C1 segment of cervical spinal cord (tissue), 14 donors: ENCODE measurements around the gene NR2E3.
"Not testable (repeated sequence)": the region's sequence is repeated elsewhere in the genome, so short reads cannot be mapped to it uniquely, and the experiment has no call there.

Experiments
- DNase-seq, 14 donors: peaks; one replicate each; lab custom pipeline; 2025; lab: John Stamatoyannopoulos, UW

The NR2E3 gene

DNA sequence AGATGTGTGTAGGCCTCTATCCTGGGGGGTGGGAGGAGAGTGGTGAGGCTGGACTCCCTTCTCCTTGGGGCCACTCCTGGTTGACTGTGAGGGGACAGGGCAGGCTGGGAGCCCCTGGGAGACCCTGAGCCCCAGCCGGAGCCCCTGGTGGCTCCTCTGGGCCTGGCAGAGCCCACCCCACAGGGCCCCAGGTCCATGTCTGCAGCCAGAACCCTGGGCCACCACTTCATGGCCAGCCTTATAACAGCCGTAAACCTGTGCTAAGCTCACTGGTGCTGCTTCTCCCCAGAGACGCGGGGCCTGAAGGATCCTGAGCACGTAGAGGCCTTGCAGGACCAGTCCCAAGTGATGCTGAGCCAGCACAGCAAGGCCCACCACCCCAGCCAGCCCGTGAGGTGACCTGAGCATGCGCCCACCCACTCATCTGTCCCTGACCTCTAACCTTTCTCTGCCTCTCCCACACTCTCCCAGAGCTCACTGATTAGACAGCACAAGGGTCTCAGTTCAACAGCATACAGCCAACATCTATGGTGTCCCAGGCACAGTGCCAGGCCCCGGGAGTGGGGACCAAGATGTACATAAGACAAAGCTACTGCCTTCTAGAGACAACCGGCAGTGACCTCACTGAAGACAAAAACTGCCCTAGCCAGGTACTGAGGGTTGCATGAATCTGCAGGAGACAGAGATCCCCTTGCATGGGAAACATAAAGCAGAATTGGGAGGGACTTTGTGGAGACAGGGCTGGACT lies 3.5 kb downstream of the NR2E3 start:
- DNase-seq = no peak

- no peak for DNase-seq
Observed at GRCh38 chr15:71815301-71815700, 4.9 kb downstream of the NR2E3 start.

DNA sequence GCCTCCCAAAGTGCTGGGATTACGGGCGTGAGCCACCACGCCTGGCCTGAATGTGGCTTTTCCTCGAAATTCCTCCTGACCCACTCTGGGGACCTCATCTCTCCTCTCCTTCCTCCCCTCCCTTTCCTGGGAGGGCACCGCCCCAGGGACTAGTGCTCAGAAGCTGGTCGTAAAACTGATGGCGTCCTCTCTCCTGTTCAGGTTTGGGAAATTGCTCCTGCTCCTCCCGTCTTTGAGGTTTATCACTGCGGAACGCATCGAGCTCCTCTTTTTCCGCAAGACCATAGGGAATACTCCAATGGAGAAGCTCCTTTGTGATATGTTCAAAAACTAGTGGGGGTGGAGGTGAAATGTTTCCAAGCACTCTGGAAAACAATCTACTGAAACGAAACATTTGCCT lies 7.0 kb downstream of the NR2E3 start:
- DNase-seq = no peak

- DNase-seq = no peak
Observed at GRCh38 chr15:71820127-71820526, 9.8 kb downstream of the NR2E3 start.

GRCh38 chr15:71821547-71822129 lies 11.3 kb downstream of the NR2E3 start:
- DNase-seq = no peak

DNA sequence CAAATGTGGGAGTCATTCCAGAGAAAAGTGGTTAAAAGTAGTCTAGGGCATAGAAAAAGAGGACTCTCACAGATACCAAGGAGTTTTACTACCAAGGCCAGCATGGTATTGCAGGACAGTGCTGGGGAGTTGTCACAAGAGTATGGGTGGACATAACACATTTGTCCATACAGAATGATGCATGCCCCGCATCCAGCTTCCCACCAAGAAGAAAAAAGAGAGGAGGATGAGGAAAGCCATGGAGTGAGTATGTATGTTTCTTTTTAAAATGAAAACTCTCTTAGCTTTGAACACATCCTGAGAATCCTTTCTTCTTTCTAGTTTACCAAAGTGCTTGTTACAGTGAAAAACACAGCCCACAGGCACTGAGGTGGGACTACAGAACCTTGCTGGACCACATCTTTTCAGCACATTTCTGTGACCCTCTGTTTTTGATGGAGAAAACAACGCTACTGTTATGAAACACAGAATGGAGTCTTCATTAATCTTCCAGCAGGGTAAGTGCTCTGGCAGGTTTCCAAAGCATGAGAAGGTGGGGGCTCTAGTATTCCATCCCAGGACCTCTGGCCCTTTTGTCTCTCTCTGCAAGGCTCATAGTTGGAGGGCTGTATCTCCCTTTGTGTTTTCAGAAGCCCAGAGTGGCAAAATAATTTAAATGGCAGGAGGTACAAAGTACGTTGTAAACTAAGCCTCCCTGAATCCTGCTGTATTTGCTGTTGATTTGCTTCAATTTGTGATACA lies 12.7 kb downstream of the NR2E3 start:
- DNase-seq = no peak

DNA sequence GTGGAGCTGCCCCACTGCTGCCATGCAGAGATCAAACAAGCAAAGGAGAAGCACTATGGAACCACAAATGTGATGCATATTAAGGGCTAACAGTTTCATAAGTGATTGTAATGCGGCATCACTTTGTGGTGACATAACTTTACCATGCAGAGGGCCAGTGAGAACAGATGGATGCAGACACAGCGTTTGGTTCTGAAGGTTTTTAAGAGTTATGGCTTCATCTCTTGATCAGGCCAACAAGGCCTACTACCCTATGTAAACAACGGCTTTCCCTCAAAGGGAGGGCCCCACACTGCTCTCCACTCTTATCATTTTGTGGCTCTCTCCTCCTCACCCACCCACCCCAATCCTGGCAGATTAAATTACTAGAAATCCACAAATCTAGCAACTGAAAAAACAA lies 13.4 kb downstream of the NR2E3 start:
- no peak for DNase-seq

DNA sequence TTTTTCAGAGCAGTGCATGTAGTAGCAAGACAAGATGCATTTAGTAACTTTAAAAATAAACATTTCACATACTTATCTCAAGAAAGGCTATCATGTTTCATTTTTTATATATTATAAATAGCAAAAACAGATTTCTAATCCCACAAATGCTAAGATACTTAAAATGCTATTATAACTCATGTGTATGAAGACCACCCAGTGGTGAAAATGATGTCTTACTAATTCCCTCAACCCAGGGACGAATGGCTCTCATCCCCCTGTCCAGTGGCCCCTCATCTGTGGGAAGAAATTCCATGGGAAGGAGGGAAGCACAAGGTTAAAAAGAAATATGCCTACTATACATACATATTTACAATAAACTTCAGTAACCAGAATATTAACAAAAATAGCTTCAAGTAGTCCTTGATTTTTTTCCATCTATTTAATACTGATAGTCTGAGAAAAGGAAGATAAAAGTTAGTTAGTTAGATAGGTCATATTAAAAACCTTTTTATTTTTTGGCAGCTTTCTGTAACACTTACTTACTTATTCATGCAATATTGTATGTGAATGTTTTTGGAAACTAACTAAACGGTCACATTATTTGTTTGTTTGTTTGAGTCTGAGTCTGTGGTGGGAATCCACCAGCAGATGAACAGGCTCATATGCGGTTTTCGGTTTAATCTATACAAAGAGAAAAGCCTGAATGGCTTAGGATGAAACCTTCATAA lies 14.8 kb downstream of the NR2E3 start:
- DNase-seq = no peak

DNA sequence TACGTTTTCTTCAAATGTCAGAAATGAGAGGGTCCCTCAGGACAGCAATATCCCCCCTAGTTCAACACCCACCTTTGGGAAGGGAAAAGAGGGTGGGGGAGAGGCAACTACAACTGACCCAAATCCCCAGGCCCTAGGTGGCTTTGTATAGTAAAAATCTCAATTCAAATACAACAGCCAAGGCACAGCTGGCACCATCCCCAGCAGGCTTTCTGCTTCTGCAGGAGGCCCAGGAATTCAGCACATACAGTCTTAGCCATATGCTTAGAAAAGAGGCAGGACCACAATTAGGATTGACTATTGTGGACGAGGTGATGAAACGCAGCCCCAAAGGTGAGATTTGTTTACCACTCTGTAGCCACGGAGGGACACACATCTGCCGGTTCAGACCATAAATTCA lies 15.8 kb downstream of the NR2E3 start:
- no peak for DNase-seq

- DNase-seq = no peak
Observed at GRCh38 chr15:71830981-71831380, 20.6 kb downstream of the NR2E3 start.

DNA sequence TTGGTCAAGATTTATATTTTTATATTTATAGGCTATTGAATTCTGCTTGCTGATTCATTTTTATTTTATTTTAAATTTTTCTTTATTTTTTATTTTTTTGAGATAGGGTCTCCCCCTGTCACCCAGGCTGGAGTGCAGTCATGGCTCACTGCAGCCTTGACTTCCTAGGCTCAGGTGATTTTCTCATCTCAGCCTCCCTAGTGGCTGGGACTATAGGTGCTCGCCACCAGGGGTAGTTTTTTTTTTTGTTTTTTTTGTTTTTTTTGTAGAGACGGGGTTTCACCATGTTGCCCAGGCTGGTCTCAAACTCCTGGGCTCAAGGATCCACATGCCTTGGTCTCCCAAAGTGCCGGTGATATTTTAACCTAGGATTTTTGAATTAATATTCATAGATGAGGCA lies 31.2 kb downstream of the NR2E3 start:
- DNase-seq = no peak

DNA sequence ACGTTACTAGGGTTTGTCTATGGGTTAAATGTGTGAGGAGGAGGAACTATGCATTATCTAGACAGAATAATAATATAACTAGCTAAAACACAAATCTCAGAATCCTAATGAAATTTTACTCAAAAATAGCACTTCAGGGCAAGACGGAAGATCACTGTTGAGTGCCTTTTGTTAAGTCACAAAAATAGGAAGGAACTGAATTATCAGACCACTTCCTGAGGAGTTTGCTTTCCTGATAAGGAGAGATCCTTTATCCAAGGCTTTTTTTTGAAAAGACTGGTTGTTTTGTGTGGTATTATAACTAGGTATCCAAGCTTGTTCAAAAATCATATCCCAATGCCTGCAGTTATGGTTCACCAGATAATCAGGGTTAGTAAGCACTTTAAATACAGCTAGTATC lies 34.6 kb downstream of the NR2E3 start:
- DNase-seq = no peak

- DNase-seq = no peak
Observed at GRCh38 chr15:71853543-71853942, 43.2 kb downstream of the NR2E3 start.

GRCh38 chr15:71858232-71858631 lies 47.9 kb downstream of the NR2E3 start:
- DNase-seq = not testable (repeated sequence)
